Stimulated activated naive CD8-positive, alpha-beta T cell treated with anti-CD3 and anti-CD28 coated beads, Interleukin-15, amount 100 ng/mL, for 72 hours (primary cell): Measurements from ENCODE around the gene MAPKAPK5.
"Not testable (repeated sequence)": the region's sequence is repeated elsewhere in the genome, so short reads cannot be mapped to it uniquely, and the experiment has no call there.

ENCODE experiments used
- ATAC-seq: fragments of 150-1000 bp; cut with Tn5 transposase; 2 replicates; pipeline ENCODE4 v1.10.0; 2021; ENCODE audit warnings: mild to moderate bottlenecking, moderate library complexity
- DNase-seq, 2 donors: peaks; one replicate each; pipeline ENCODE4 v3.0.0; 2021 to 2022
- H3K27ac Mint-ChIP-seq, 2 donors: one replicate each; pipeline ENCODE4 v1.8.0; 2022; ENCODE audit warnings: mild to moderate bottlenecking in 2 of 2, mixed read lengths in 2 of 2, moderate library complexity in 2 of 2
- H3K27me3 Mint-ChIP-seq: one replicate; pipeline ENCODE4 v1.8.0; 2022; ENCODE audit warnings: mixed read lengths
- H3K4me1 Mint-ChIP-seq: one replicate; pipeline ENCODE4 v1.8.0; 2022; ENCODE audit warnings: mild to moderate bottlenecking, mixed read lengths
- H3K4me3 Mint-ChIP-seq, 2 donors: one replicate each; pipeline ENCODE4 v1.8.0; 2022; ENCODE audit warnings: mild to moderate bottlenecking in 2 of 2, mixed read lengths in 2 of 2, moderate library complexity in 1 of 2
- H3K9me3 Mint-ChIP-seq, 2 donors: one replicate each; pipeline ENCODE4 v1.8.0; 2022; ENCODE audit warnings: mixed read lengths in 2 of 2

MAPKAPK5 gene

GRCh38 chr12:111841750-111842555 lies at the start of gene MAPKAPK5:
Gene MAPKAPK5, plus strand, starts transcription at chr12:111842228. Its CDS starts 506 bp downstream, at chr12:111842734.
- Mint-ChIP-seq H3K27me3 (no peaks in the 10 kb centered on the region), H3K9me3 (no peaks in the 10 kb centered on the region), H3K4me1 (peaks cover 56% of the 10 kb centered on the region), H3K27ac (peak within 1 kb of the TSS; percentile 98 to 100), H3K4me3 (peak within 1 kb of the TSS; percentile 88 to 99)
- ATAC-seq = peak; percentile 94
- DNase-seq = peak; percentile 97 to 98

- no peaks in the 10 kb centered on the region for H3K9me3 Mint-ChIP-seq
- no peak overlapping the region for H3K4me3 Mint-ChIP-seq
- H3K4me1 Mint-ChIP-seq = no peaks in the 10 kb centered on the region
- H3K27ac Mint-ChIP-seq = no peak overlapping the region
- no peak for ATAC-seq
- H3K27me3 Mint-ChIP-seq = no peaks in the 10 kb centered on the region
- DNase-seq = no peak
Observed at GRCh38 chr12:111792856-111793235, 49.2 kb upstream of the MAPKAPK5 start.

GRCh38 chr12:111798182-111798581 lies 43.8 kb upstream of the MAPKAPK5 start:
- Mint-ChIP-seq H3K9me3 (no peaks in the 10 kb centered on the region), H3K27me3 (no peaks in the 10 kb centered on the region), H3K4me3 (no peak overlapping the region), H3K27ac (no peak overlapping the region), H3K4me1 (no peaks in the 10 kb centered on the region)
- ATAC-seq = no peak
- DNase-seq = no peak

GRCh38 chr12:111799758-111800157 lies 42.3 kb upstream of the MAPKAPK5 start:
- Mint-ChIP-seq H3K4me1 (no peaks in the 10 kb centered on the region), H3K27me3 (no peaks in the 10 kb centered on the region), H3K27ac (no peak overlapping the region), H3K9me3 (no peaks in the 10 kb centered on the region), H3K4me3 (no peak overlapping the region)
- ATAC-seq (no peak), DNase-seq (no peak)

- Mint-ChIP-seq H3K27me3 (no peaks in the 10 kb centered on the region), H3K4me3 (no peak overlapping the region), H3K4me1 (no peaks in the 10 kb centered on the region), H3K9me3 (no peaks in the 10 kb centered on the region), H3K27ac (no peak overlapping the region)
- DNase-seq = no peak
- ATAC-seq = no peak
Observed at GRCh38 chr12:111803038-111803626, 38.9 kb upstream of the MAPKAPK5 start.

- Mint-ChIP-seq H3K27me3 (no peaks in the 10 kb centered on the region), H3K4me1 (no peaks in the 10 kb centered on the region), H3K9me3 (no peaks in the 10 kb centered on the region), H3K27ac (no peak overlapping the region), H3K4me3 (no peak overlapping the region)
- DNase-seq (no peak), ATAC-seq (no peak)
Observed at GRCh38 chr12:111803851-111804250, 38.2 kb upstream of the MAPKAPK5 start.

GRCh38 chr12:111806304-111806703 lies 35.7 kb upstream of the MAPKAPK5 start:
- Mint-ChIP-seq H3K27me3 (no peaks in the 10 kb centered on the region), H3K27ac (no peak overlapping the region), H3K4me3 (no peak overlapping the region), H3K9me3 (no peaks in the 10 kb centered on the region), H3K4me1 (no peaks in the 10 kb centered on the region)
- DNase-seq = no peak
- no peak for ATAC-seq

GRCh38 chr12:111807232-111807631 lies 34.8 kb upstream of the MAPKAPK5 start:
- H3K27me3 Mint-ChIP-seq = no peaks in the 10 kb centered on the region
- H3K27ac Mint-ChIP-seq = no peak overlapping the region
- ATAC-seq (no peak), DNase-seq (no peak)
- no peaks in the 10 kb centered on the region for H3K4me1 Mint-ChIP-seq
- H3K9me3 Mint-ChIP-seq = no peaks in the 10 kb centered on the region
- H3K4me3 Mint-ChIP-seq = no peak overlapping the region

- Mint-ChIP-seq H3K4me3 (no peak overlapping the region), H3K27ac (no peak overlapping the region), H3K4me1 (peaks cover 13% of the 10 kb centered on the region), H3K9me3 (no peaks in the 10 kb centered on the region), H3K27me3 (peaks cover 6% of the 10 kb centered on the region)
- peak; percentile 90 for ATAC-seq
- DNase-seq = peak; percentile 52 to 67
Observed at GRCh38 chr12:111812881-111813741, 28.9 kb upstream of the MAPKAPK5 start.

- Mint-ChIP-seq H3K4me1 (peaks cover 13% of the 10 kb centered on the region), H3K27me3 (peaks cover 6% of the 10 kb centered on the region), H3K4me3 (no peak overlapping the region), H3K27ac (no peak overlapping the region), H3K9me3 (no peaks in the 10 kb centered on the region)
- ATAC-seq = no peak
- no peak for DNase-seq
Observed at GRCh38 chr12:111816065-111816615, 25.9 kb upstream of the MAPKAPK5 start.

GRCh38 chr12:111816898-111817297 lies 25.1 kb upstream of the MAPKAPK5 start:
- not testable (repeated sequence) for H3K9me3 Mint-ChIP-seq, DNase-seq, ATAC-seq, H3K27me3 Mint-ChIP-seq, H3K27ac Mint-ChIP-seq, H3K4me3 Mint-ChIP-seq
- H3K4me1 Mint-ChIP-seq = peaks cover 13% of the 10 kb centered on the region

GRCh38 chr12:111818340-111818739 lies 23.7 kb upstream of the MAPKAPK5 start:
- no peak for DNase-seq
- peaks cover 3% of the 10 kb centered on the region for H3K4me1 Mint-ChIP-seq
- no peak overlapping the region for H3K4me3 Mint-ChIP-seq
- peaks cover 7% of the 10 kb centered on the region for H3K27me3 Mint-ChIP-seq
- no peak for ATAC-seq
- no peak overlapping the region for H3K27ac Mint-ChIP-seq
- H3K9me3 Mint-ChIP-seq = no peaks in the 10 kb centered on the region

GRCh38 chr12:111819191-111820158 lies 22.6 kb upstream of the MAPKAPK5 start:
- Mint-ChIP-seq H3K9me3 (no peaks in the 10 kb centered on the region), H3K4me3 (no peak overlapping the region), H3K4me1 (no peaks in the 10 kb centered on the region), H3K27me3 (peaks cover 7% of the 10 kb centered on the region), H3K27ac (no peak overlapping the region)
- DNase-seq (no peak), ATAC-seq (no peak)

GRCh38 chr12:111820828-111821227 lies 21.2 kb upstream of the MAPKAPK5 start:
- not testable (repeated sequence) for H3K4me1 Mint-ChIP-seq, DNase-seq, H3K27me3 Mint-ChIP-seq, H3K27ac Mint-ChIP-seq, ATAC-seq, H3K9me3 Mint-ChIP-seq, H3K4me3 Mint-ChIP-seq

GRCh38 chr12:111822886-111823285 lies 19.1 kb upstream of the MAPKAPK5 start:
- no peak for ATAC-seq
- Mint-ChIP-seq H3K27me3 (peaks cover 7% of the 10 kb centered on the region), H3K9me3 (no peaks in the 10 kb centered on the region), H3K4me3 (no peak overlapping the region), H3K27ac (peak overlapping the region in 1 of 2 donors; percentile 49), H3K4me1 (no peaks in the 10 kb centered on the region)
- DNase-seq = no peak
